ENCODE results near the gene STARD6.

DNA sequence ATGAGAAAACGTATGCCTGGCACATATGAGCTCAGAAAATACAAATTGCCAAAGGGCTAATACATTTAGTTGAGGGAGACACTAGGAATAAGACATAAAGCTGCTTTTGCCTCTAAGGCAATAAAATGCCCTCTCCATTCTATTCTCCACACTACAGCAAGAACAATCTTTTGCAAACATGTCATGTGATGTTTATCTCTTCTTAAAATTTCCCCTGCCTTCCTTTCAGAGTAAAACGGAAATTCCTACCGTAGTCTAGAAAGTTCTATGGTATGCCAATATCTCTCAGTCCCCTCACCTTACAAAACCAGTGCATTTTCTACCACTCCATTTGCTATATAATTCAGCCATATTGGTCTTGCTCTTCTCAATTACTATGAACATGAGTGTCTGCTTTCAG lies 33.2 kb upstream of the STARD6 start:
- TF ChIP-seq, protein P1, sequence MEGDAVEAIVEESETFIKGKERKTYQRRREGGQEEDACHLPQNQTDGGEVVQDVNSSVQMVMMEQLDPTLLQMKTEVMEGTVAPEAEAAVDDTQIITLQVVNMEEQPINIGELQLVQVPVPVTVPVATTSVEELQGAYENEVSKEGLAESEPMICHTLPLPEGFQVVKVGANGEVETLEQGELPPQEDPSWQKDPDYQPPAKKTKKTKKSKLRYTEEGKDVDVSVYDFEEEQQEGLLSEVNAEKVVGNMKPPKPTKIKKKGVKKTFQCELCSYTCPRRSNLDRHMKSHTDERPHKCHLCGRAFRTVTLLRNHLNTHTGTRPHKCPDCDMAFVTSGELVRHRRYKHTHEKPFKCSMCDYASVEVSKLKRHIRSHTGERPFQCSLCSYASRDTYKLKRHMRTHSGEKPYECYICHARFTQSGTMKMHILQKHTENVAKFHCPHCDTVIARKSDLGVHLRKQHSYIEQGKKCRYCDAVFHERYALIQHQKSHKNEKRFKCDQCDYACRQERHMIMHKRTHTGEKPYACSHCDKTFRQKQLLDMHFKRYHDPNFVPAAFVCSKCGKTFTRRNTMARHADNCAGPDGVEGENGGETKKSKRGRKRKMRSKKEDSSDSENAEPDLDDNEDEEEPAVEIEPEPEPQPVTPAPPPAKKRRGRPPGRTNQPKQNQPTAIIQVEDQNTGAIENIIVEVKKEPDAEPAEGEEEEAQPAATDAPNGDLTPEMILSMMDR (IDR thresholded peaks at IDR 0.05) = no peak
- no peak for TF ChIP-seq POLR2A (IDR thresholded peaks at IDR 0.05)

Data from lower leg skin (tissue), 3 donors.